Aortic smooth muscle cell (primary cell): ENCODE data around the gene TMEM9B. TPM values are rescaled to one million over a fixed set of nuclear protein-coding genes. Genes with fewer than 3 reads are reported as not detected.

Source experiments
- total RNA-seq: library from RNA; depleted of rRNA; stranded (reverse); fragments of >200 nt; gene quantifications from 2 replicates; pipeline ENCODE4 v1.2.3, GENCODE V29; 2014

TMEM9B gene
- total RNA-seq = 49.2 and 53.2 TPM in 2 replicates

GRCh38 chr11:8964324-8965320 is at the start of gene TMEM9B:
TSS of gene TMEM9B (minus strand) at chr11:8964442. CDS start at chr11:8964313, 129 bp downstream.

GRCh38 chr11:9003573-9004182 is 39.4 kb upstream of the TMEM9B start, which contains the start of gene NRIP3:
TSS of gene NRIP3 (minus strand) at chr11:9004001. CDS start at chr11:9003935, 66 bp downstream.

GRCh38 chr11:8942518-8943066 is 21.6 kb downstream of the TMEM9B start, which contains the start of gene ASCL3:
TSS of gene ASCL3 (minus strand) at chr11:8943016. CDS start at chr11:8938161, 4,855 bp downstream.

GRCh38 chr11:8932564-8933180 is 31.6 kb downstream of the TMEM9B start, which contains the start of gene C11orf16:
TSS of gene C11orf16 (minus strand) at chr11:8932947. CDS start at chr11:8932308, 639 bp downstream.

DNA sequence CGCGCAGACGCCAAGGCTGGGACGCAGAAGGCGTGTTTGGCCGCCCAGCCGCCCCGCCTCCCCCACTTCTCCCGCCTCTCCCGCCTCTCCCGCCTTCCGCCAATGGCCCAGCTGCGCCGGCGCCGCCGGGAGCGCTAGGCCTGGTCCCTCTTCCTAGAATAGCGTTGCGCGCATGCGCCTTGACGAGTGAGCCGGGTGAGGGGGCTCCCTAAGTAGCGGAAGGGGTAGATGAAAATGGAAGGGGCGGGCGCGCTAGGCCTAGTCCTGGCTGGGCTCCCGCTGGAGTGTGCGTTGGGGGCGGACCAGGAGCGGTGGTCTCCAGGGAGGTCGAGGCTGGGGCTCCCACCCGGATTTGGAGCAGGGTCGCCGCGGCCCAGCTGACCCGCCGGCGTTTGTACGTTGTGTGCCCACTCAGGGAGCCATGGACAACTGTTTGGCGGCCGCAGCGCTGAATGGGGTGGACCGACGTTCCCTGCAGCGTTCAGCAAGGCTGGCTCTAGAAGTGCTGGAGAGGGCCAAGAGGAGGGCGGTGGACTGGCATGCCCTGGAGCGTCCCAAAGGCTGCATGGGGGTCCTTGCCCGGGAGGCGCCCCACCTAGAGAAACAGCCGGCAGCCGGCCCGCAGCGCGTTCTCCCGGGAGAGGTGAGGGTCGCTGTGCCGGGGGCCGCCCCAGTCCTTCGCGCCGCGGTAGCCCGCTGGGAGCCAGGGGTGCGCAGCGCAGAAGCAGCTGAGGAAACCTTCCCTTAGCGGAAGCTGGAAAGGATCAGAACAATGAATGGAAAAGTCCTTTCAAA is 53.0 kb downstream of the TMEM9B start, which contains the start of gene AKIP1:
TSS of gene AKIP1 (plus strand) at position 161 of the 795 bp plus-strand sequence. CDS start at position 422, 261 bp downstream.

Other genes with a start within 250 kb of the TMEM9B start
- gene AKIP1, start 53.3 kb downstream of the TMEM9B start, total RNA-seq = 37.7 and 41.3 TPM in 2 replicates
- not detected in 2 replicates for gene C11orf16, start 31.5 kb downstream of the TMEM9B start, total RNA-seq
- not detected in 2 replicates for gene ASCL3, start 21.4 kb downstream of the TMEM9B start, total RNA-seq
- 15.2 and 18.0 TPM in 2 replicates for gene NRIP3, start 39.6 kb upstream of the TMEM9B start, total RNA-seq
- 1.5 and 5.5 TPM in 2 replicates for gene SCUBE2, start 127.2 kb upstream of the TMEM9B start, total RNA-seq